PFSK-1 (cell line): Measurements from ENCODE around the gene KCNJ1.

ENCODE experiments used
- FOXP2 ChIP-seq: optimal IDR thresholded peaks from 2 replicates; pipeline ENCODE3; 2011; ENCODE audit warnings: borderline replicate concordance, control low read depth, inconsistent platforms; ENCODE audit not compliant: insufficient read depth; ENCODE audit errors: extremely low read length, extremely low read depth
- POLR2AphosphoS5 ChIP-seq: IDR thresholded peaks from 2 replicates; pipeline ENCODE4 v1.6.1; 2012; ENCODE audit warnings: low read depth, mild to moderate bottlenecking, control low read depth, low read length, moderate library complexity
- SIN3A ChIP-seq: IDR thresholded peaks from 2 replicates; pipeline ENCODE4 v1.6.1; 2012; ENCODE audit warnings: mild to moderate bottlenecking, low read length, moderate library complexity, borderline replicate concordance; ENCODE audit not compliant: insufficient read depth
- TAF1 ChIP-seq: IDR thresholded peaks from 2 replicates; pipeline ENCODE4 v1.6.1; 2012; ENCODE audit warnings: low read length, control low read depth, borderline replicate concordance; ENCODE audit not compliant: insufficient read depth
- TF ChIP-seq, protein P1 (sequence below), 2 experiments: IDR thresholded peaks; 2 replicates each; pipeline versions ENCODE4 v1.6.1 to v1.8.0; 2011 to 2012; ENCODE audit warnings: low read depth in 2 of 2, low read length in 2 of 2, control low read depth in 1 of 2, inconsistent platforms in 1 of 2, mild to moderate bottlenecking in 1 of 2, moderate library complexity in 1 of 2; ENCODE audit not compliant: insufficient read depth in 1 of 2

KCNJ1 gene

DNA sequence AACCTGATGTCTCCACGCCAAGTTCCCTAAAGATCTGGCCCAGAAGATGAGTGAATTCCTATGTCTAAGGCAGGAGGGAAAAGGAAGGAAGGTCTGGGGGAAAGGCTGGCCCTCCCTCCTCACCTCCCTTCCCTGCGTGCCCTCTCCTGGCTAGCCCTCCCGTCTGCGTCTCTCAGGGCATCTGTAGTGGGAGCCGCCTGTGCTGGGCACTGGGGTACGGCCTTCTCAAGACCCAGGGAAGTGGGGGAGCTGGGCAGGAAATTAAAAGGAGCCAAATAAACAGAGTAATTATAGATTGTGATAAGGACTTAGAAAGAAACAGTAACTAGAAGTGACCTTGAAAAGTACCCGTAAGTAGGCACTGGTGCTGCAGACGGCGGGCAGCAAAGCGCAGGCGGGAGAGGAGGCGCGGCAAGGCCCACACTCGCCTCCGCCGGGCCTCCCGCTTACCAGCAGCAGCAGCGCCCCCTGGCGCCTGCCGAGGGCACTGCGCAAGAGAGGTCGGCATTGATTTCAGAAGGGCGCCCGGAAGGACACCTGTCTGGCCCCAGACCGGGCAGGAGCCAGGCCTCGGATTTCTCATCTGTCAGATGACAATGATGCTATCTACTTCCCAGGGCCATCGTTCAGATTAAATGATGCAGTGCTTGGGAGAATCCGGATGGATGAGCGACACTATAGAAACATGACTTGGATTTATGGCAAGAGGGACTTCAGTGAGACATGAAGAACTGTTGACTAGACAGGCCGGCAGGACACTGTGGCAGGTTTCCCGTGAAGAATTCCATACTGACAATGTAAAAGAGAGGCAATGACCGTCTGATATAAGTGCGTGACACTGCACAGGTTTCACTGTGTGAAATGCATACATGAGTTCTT, 7.3 kb downstream of the KCNJ1 start:
- no peak for TF ChIP-seq POLR2AphosphoS5
- peak; percentile 69 for TF ChIP-seq FOXP2
- no peak for TF ChIP-seq TAF1
- TF ChIP-seq SIN3A: no peak
- TF ChIP-seq, protein P1, sequence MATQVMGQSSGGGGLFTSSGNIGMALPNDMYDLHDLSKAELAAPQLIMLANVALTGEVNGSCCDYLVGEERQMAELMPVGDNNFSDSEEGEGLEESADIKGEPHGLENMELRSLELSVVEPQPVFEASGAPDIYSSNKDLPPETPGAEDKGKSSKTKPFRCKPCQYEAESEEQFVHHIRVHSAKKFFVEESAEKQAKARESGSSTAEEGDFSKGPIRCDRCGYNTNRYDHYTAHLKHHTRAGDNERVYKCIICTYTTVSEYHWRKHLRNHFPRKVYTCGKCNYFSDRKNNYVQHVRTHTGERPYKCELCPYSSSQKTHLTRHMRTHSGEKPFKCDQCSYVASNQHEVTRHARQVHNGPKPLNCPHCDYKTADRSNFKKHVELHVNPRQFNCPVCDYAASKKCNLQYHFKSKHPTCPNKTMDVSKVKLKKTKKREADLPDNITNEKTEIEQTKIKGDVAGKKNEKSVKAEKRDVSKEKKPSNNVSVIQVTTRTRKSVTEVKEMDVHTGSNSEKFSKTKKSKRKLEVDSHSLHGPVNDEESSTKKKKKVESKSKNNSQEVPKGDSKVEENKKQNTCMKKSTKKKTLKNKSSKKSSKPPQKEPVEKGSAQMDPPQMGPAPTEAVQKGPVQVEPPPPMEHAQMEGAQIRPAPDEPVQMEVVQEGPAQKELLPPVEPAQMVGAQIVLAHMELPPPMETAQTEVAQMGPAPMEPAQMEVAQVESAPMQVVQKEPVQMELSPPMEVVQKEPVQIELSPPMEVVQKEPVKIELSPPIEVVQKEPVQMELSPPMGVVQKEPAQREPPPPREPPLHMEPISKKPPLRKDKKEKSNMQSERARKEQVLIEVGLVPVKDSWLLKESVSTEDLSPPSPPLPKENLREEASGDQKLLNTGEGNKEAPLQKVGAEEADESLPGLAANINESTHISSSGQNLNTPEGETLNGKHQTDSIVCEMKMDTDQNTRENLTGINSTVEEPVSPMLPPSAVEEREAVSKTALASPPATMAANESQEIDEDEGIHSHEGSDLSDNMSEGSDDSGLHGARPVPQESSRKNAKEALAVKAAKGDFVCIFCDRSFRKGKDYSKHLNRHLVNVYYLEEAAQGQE (IDR thresholded peaks at IDR 0.05; ENCODE audit: insufficient read depth in 1 of 2, low read depth in 2 of 2, low read length in 2 of 2): no peak

DNA sequence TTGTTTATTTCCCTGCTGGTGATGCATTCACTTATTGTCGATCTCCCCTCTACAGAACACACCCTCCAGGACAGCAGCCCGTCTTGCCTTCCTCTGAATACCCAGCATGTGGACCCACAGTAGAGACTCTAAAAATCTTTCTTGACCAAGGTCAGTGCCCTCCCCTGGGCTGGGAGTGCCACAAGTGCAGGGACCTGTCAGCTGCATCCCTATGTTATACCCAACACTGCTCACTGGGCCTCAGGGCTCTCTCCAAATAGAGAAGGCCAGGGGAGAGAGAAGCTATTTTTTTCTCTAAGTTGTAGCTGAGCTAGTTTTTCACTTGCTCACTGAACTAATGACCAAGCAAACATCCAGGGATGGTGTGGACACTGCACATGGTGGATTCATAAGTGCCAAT, 9.8 kb downstream of the KCNJ1 start:
- TF ChIP-seq, protein P1 (IDR thresholded peaks at IDR 0.05; ENCODE audit: insufficient read depth in 1 of 2, low read depth in 2 of 2, low read length in 2 of 2): no peak
- TF ChIP-seq POLR2AphosphoS5 (no peak), SIN3A (no peak), TAF1 (no peak), FOXP2 (no peak)

DNA sequence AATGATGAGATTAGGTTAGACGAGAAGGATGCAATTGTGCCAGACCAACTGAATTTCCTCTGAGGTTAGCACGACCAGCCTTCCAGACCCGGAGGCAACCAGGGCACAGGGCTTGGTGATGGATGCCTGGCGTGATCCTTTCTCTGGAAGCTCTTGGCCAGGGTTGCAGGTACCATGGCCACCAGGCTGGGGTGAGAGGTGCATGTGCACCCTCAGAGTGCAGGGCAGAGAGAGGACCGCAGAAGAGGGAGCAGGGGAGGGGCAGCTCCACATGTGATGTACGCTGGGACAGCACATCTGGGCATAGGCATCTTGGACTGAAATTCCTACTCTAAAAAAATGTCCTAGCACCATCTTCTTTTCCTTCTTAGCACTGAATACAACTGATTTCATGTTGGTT, 10.9 kb downstream of the KCNJ1 start:
- no peak for TF ChIP-seq SIN3A
- no peak for TF ChIP-seq TAF1
- TF ChIP-seq, protein P1 (IDR thresholded peaks at IDR 0.05; ENCODE audit: insufficient read depth in 1 of 2, low read depth in 2 of 2, low read length in 2 of 2): no peak
- no peak for TF ChIP-seq POLR2AphosphoS5
- no peak for TF ChIP-seq FOXP2

DNA sequence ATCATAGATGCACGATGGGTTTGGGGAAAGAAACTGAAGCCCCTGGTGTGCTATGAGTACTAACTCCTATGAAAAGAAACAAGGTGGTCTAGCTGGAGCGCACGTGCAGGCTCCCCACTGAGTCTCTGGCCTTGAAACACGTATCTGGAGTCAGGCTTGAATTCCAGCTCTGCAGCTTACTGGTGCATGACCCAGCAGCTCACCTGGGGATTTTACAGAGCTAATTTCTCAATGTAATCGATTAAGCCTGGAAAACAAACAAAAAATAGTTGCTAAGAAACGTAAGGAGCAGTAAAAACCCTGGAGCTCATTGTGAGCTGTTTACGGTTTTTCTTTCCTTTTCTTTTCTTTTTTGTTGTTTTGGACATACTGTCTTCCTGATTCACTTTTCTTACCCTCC, 12.3 kb downstream of the KCNJ1 start:
- TF ChIP-seq TAF1 (no peak), SIN3A (no peak), FOXP2 (no peak), POLR2AphosphoS5 (no peak)
- TF ChIP-seq, protein P1 (IDR thresholded peaks at IDR 0.05; ENCODE audit: insufficient read depth in 1 of 2, low read depth in 2 of 2, low read length in 2 of 2): no peak

DNA sequence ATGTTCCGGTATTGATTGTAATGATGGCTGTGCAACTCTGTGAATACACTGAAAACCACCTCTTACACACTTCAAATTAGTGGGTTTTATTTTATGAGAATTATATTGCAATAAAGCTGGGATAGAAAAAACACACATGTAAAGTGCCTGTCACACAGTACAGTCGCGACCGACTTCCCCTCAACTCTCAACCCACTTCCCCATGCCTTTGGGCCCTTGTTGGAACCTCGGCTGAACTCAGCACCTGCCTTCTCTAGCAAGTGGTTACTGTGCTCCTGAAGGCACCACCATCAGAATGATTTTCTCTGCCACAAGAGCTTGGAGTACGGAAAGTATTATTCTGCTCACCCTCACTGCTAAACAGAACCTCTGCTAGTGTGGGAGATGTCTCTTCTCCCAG, 13.5 kb downstream of the KCNJ1 start:
- TF ChIP-seq TAF1: no peak
- TF ChIP-seq, protein P1 (IDR thresholded peaks at IDR 0.05; ENCODE audit: insufficient read depth in 1 of 2, low read depth in 2 of 2, low read length in 2 of 2): no peak
- no peak for TF ChIP-seq SIN3A
- TF ChIP-seq POLR2AphosphoS5: no peak
- TF ChIP-seq FOXP2: no peak
